HUES64 (cell line): ENCODE measurements around the gene FBXL15. TPM values are rescaled to one million over a fixed set of nuclear protein-coding genes. Genes with fewer than 3 reads are reported as not detected.

Source experiments
- H3K27ac ChIP-seq: 2 replicates; pipeline ENCODE4 v1.7.0; 2013; ENCODE audit warnings: low read depth, low read length, inconsistent platforms
- H3K27me3 ChIP-seq: 2 replicates; pipeline ENCODE4 v1.6.1; 2013; ENCODE audit warnings: mild to moderate bottlenecking, low read length; ENCODE audit not compliant: insufficient read depth
- H3K36me3 ChIP-seq: 2 replicates; pipeline ENCODE4 v1.6.1; 2013; ENCODE audit warnings: mild to moderate bottlenecking, low read length; ENCODE audit not compliant: insufficient read depth
- H3K4me1 ChIP-seq: 2 replicates; pipeline ENCODE4 v1.6.1; 2013; ENCODE audit warnings: mild to moderate bottlenecking, low read length, moderate library complexity; ENCODE audit not compliant: insufficient read depth
- H3K4me3 ChIP-seq: 2 replicates; pipeline ENCODE4 v1.5.1; 2013; ENCODE audit warnings: mild to moderate bottlenecking, low read length, moderate library complexity
- H3K9ac ChIP-seq: 2 replicates; pipeline ENCODE4 v1.6.1; 2013; ENCODE audit warnings: mild to moderate bottlenecking, low read depth, low read length
- H3K9me3 ChIP-seq: 2 replicates; pipeline ENCODE4 v1.6.1; 2013; ENCODE audit warnings: low read depth, low read length; ENCODE audit not compliant: insufficient read depth
- WGBS: fragments of 150-250, 120-280 bp; methylation state at CpG from one replicate; pipeline ENCODE4 v1.1.7; 2013; ENCODE audit warnings: missing lambda C conversion rate; 5-methylcytosine and 5-hydroxymethylcytosine counted together
- polyA plus RNA-seq, 2 experiments: library from polyadenylated mRNA; stranded (reverse); fragments of 50-300 nt; gene quantifications; one replicate each; pipeline ENCODE4 v1.2.3, GENCODE V29; 2013

FBXL15 gene, protein sequence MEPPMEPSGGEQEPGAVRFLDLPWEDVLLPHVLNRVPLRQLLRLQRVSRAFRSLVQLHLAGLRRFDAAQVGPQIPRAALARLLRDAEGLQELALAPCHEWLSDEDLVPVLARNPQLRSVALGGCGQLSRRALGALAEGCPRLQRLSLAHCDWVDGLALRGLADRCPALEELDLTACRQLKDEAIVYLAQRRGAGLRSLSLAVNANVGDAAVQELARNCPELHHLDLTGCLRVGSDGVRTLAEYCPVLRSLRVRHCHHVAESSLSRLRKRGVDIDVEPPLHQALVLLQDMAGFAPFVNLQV
- polyA plus RNA-seq (2013, experiment 1 of 2), result 9.0 TPM
- 7.9 TPM for polyA plus RNA-seq (2013, experiment 2 of 2)

DNA sequence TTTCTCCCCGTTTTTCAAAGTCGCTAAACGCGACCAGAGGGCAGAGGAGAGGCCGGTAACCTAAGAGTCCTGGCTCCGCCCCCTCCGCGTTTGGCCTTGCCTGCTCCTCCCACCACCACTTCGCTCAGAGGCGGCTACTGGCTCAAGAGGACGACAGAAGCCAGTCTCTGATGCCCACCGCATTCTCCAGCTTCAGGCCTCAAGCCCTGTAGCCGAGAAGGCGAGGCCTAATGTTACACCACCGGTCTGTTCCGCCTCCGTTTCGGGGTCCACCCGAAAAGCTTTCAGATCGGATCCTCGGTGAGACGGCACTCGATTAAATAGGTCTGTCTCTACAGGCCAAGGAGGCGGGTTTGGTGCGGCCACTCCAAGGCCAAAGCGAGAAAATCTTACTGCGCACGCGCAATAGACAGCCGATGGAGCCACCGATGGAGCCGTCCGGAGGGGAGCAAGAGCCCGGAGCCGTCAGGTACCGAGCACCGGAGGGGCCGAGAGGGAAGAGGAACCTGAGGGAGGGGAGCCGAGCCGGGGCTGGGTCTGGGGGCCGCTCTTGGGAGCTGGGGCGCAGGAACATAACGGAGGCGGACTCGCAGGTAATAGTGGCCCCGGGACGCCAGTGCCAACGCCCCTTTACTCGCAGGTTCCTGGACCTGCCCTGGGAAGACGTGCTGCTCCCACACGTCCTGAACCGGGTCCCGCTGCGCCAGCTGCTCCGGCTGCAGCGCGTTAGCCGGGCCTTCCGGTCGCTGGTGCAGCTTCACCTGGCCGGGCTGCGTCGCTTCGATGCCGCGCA, at the start of gene FBXL15:
FBXL15 (plus strand) TSS at position 123 of the 793 bp plus-strand sequence; CDS start at position 417, 294 bp downstream.
- H3K4me3 ChIP-seq, result peak within 1 kb of the TSS; percentile 72
- H3K36me3 ChIP-seq, result peaks cover 17% of the 10 kb centered on the region
- whole genome bisulfite sequencing, result under 1% methylated on average over 66 of the region's 66 CpGs
- peaks cover 12% of the 10 kb centered on the region for H3K27me3 ChIP-seq
- peak within 1 kb of the TSS; percentile 78 for H3K9ac ChIP-seq
- peak within 1 kb of the TSS; percentile 86; the same call in 1 of the 2 replicates for H3K27ac ChIP-seq
- H3K9me3 ChIP-seq, result no peaks in the 10 kb centered on the region
- H3K4me1 ChIP-seq, result peaks cover 10% of the 10 kb centered on the region

DNA sequence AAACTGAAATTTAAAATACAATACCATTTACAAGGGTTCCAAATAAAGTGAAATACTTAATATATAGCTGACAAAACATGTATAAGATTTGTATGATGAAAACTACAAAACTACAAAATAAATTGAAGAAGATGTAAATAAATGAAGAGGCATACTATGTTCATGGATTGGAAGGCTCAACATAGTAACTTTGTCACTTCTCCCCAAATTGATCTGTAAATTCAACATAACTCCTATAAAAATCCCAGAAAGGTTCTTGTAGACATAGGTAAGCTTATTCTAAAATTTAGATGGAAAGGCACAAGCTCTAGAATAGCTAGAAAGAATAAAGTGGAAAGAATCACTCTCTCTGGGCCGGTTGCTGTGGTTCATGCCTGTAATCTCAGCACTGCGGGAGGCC, 49.3 kb upstream of the FBXL15 start:
- H3K36me3 ChIP-seq, result peaks cover 79% of the 10 kb centered on the region
- WGBS, result 94% methylated on average over 2 of the region's 2 CpGs
- H3K27me3 ChIP-seq, result no peaks in the 10 kb centered on the region
- H3K4me3 ChIP-seq, result no peak overlapping the region
- no peak overlapping the region for H3K9ac ChIP-seq
- H3K27ac ChIP-seq, result no peak overlapping the region
- no peaks in the 10 kb centered on the region for H3K4me1 ChIP-seq
- H3K9me3 ChIP-seq, result no peaks in the 10 kb centered on the region; the same call in 1 of the 2 replicates

DNA sequence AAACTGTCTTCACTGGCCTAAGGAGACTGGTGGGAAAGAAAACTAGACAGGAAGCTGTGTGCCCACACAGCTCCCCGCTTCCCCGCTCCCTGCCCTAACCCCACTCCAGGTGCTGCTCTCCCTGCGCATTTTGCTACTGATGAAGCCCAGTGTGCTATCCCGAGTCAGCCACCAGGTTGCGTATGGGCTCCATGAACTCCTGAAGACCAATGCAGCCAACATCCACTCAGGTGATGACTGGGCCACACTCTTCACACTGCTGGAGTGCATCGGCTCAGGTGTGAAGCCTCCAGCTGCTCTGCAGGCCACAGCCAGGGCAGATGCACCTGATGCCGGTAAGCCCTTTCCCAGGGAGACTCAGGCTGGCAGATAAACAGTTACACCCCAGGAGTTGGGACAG, 45.4 kb upstream of the FBXL15 start:
- Histone ChIP-seq H3K9me3 (no peaks in the 10 kb centered on the region; the same call in 1 of the 2 replicates), H3K27me3 (no peaks in the 10 kb centered on the region), H3K4me1 (no peaks in the 10 kb centered on the region), H3K27ac (no peak overlapping the region), H3K9ac (no peak overlapping the region), H3K36me3 (peaks cover 61% of the 10 kb centered on the region), H3K4me3 (no peak overlapping the region)
- 93% methylated on average over 7 of the region's 7 CpGs for WGBS

GRCh38 chr10:102375867-102376266, 44.8 kb upstream of the FBXL15 start:
- peaks cover 61% of the 10 kb centered on the region for H3K36me3 ChIP-seq
- no peaks in the 10 kb centered on the region for H3K27me3 ChIP-seq
- no peaks in the 10 kb centered on the region for H3K4me1 ChIP-seq
- WGBS, result 81% methylated on average over 2 of the region's 2 CpGs
- H3K9me3 ChIP-seq, result no peaks in the 10 kb centered on the region; the same call in 1 of the 2 replicates
- no peak overlapping the region for H3K9ac ChIP-seq
- H3K4me3 ChIP-seq, result no peak overlapping the region
- no peak overlapping the region for H3K27ac ChIP-seq

- Histone ChIP-seq H3K9me3 (no peaks in the 10 kb centered on the region), H3K4me1 (no peaks in the 10 kb centered on the region), H3K9ac (no peak overlapping the region), H3K27me3 (no peaks in the 10 kb centered on the region), H3K27ac (no peak overlapping the region), H3K36me3 (peaks cover 62% of the 10 kb centered on the region), H3K4me3 (no peak overlapping the region)
- 94% methylated on average over 12 of the region's 12 CpGs for WGBS
Observed at GRCh38 chr10:102376901-102377300, 43.7 kb upstream of the FBXL15 start.

DNA sequence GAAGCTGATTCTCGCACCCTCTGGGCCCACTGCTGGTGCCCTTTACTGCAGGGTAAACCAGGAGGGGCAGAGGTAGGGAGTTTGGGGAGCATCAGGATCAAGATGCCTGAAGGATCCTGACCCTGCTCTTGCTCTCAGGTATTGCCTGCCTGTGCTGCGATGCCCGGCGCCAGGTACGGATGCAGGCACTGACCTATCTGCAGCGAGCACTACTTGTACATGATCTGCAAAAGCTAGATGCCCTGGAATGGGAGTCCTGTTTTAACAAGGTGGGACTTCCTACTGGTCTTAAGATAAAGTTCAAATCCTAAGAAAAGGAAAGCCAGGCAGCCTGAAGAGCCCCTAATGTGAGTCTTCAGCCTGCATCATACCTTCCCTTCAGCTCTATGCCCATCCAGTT, 41.3 kb upstream of the FBXL15 start:
- H3K36me3 ChIP-seq, result peaks cover 49% of the 10 kb centered on the region
- no peaks in the 10 kb centered on the region for H3K4me1 ChIP-seq

GRCh38 chr10:102381983-102382382, 38.7 kb upstream of the FBXL15 start:
- H3K9ac ChIP-seq, result no peak overlapping the region
- H3K36me3 ChIP-seq, result peaks cover 33% of the 10 kb centered on the region
- no peaks in the 10 kb centered on the region for H3K4me1 ChIP-seq
- H3K27ac ChIP-seq, result no peak overlapping the region
- H3K9me3 ChIP-seq, result no peaks in the 10 kb centered on the region
- WGBS, result 92% methylated on average over 9 of the region's 9 CpGs
- no peak overlapping the region for H3K4me3 ChIP-seq
- H3K27me3 ChIP-seq, result no peaks in the 10 kb centered on the region

More for the DNA sequence above, 41.3 kb upstream of the FBXL15 start:
- Histone ChIP-seq H3K4me3 (no peak overlapping the region), H3K9ac (no peak overlapping the region), H3K9me3 (no peaks in the 10 kb centered on the region), H3K27ac (no peak overlapping the region), H3K27me3 (no peaks in the 10 kb centered on the region)
- 93% methylated on average over 6 of the region's 6 CpGs for WGBS

DNA sequence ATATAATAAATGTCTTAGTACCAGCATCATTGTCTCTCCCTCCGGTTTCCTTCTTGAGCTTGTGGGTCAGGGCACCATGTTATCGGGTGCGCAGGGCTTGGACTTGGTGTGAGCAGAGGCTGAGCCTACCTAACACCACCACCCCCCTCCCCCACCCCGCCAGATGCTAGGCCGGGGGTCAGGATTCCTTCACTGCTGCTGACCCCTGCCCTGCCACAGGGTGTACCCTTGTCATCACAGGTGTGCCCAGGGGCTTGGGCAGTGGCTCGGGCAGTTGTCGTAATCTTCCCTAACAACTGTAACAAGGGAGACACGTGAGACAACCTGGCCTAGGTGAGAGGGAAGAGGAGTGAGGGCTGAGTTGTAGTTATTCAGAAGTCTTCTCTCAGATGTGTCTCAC, 37.8 kb upstream of the FBXL15 start:
- Histone ChIP-seq H3K36me3 (peaks cover 31% of the 10 kb centered on the region), H3K4me1 (no peaks in the 10 kb centered on the region), H3K27ac (no peak overlapping the region), H3K4me3 (no peak overlapping the region), H3K9me3 (no peaks in the 10 kb centered on the region), H3K27me3 (no peaks in the 10 kb centered on the region), H3K9ac (no peak overlapping the region)
- 95% methylated on average over 8 of the region's 8 CpGs for WGBS

DNA sequence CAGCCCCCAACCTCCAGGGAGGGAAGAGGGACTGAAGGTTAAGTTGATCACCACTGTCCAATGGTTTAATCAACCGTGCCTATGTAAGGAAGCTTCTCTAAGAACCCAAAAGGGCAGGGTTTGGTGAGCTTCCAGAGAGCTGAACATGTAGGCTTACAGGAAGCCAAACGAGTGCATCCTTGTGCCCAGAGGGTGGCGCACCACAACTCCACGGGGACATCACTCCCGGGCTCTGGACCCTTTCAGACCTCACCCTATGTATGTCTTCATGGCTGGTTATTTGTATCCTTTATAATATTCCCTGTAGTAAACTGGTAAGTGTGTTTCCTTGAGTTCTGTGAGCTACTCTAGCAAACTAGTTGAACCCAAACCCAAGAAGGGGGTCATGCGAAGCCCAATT, 36.6 kb upstream of the FBXL15 start:
- Histone ChIP-seq H3K27ac (no peak overlapping the region), H3K9ac (no peak overlapping the region), H3K27me3 (peaks cover 2% of the 10 kb centered on the region; the same call in 1 of the 2 replicates), H3K36me3 (peaks cover 31% of the 10 kb centered on the region), H3K9me3 (no peaks in the 10 kb centered on the region), H3K4me1 (no peaks in the 10 kb centered on the region), H3K4me3 (no peak overlapping the region)
- 65% methylated on average over 6 of the region's 6 CpGs for WGBS

DNA sequence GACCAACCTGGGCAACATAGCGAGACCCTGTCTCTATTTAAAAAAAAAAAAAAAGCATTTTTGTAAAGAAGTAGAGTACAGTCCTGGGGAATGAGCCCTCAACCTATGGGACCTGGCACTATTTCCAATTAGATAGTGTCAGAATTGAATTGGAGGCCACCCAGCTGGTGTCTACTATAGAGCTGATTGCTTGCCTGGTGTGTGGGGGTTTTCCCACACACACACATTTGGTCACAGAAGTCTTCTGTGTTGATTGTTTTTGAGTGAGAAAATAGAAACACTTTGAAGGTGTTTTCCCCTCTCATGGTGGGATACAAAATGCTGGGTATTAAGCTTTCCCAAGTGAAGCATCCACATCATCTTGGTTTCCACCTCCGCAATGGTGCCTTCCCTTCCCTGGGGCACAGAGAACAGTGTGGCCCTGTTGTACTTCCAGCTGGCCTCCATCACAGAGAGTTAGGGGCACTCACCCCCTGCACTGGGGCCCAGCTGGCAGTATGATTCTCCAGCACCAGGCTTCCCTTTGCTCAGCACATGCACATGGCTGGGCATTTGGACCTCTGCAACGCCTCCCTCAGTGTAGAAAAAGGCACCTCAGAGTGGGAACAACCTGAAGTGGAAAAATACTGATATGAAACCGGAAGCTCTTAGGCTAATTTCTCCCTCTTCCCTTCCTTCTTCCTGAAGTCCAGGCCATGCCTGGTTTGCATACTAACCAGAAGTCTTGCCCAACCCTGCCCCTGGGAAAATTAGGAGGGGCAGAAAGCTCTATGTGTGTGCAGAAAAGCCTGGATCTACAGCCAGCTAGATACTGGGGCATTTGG, 35.8 kb upstream of the FBXL15 start:
- Histone ChIP-seq H3K27ac (no peak overlapping the region), H3K36me3 (peaks cover 23% of the 10 kb centered on the region), H3K4me3 (no peak overlapping the region), H3K9me3 (no peaks in the 10 kb centered on the region), H3K27me3 (peaks cover 4% of the 10 kb centered on the region; the same call in 1 of the 2 replicates), H3K4me1 (no peaks in the 10 kb centered on the region), H3K9ac (no peak overlapping the region)
- 93% methylated on average over 4 of the region's 4 CpGs for WGBS
